Measurements from ENCODE around the gene C2CD4C.

The C2CD4C gene

GRCh38 chr19:379796-380195 lies 29.2 kb downstream of the C2CD4C start:
- DNase-seq = no peak

- DNase-seq = no peak
Measured at GRCh38 chr19:378706-379105, 30.2 kb downstream of the C2CD4C start.

GRCh38 chr19:377801-378581 lies 31.0 kb downstream of the C2CD4C start:
- DNase-seq = no peak

- no peak for DNase-seq
Measured at GRCh38 chr19:376111-376470, 32.9 kb downstream of the C2CD4C start.

GRCh38 chr19:375395-376110 lies 33.4 kb downstream of the C2CD4C start:
- DNase-seq = no peak

GRCh38 chr19:374886-375235 lies 34.1 kb downstream of the C2CD4C start:
- DNase-seq = no peak

GRCh38 chr19:374183-374885 lies 34.6 kb downstream of the C2CD4C start:
- DNase-seq = no peak

- no peak for DNase-seq
Measured at GRCh38 chr19:373391-374182, 35.4 kb downstream of the C2CD4C start.

GRCh38 chr19:372306-372890 lies 36.5 kb downstream of the C2CD4C start:
- DNase-seq = no peak

GRCh38 chr19:371501-372168 lies 37.3 kb downstream of the C2CD4C start:
- DNase-seq = no peak

GRCh38 chr19:370641-371330 lies 38.2 kb downstream of the C2CD4C start:
- DNase-seq = no peak

GRCh38 chr19:369876-370275 lies 39.1 kb downstream of the C2CD4C start:
- DNase-seq = no peak

GRCh38 chr19:369256-369655 lies 39.7 kb downstream of the C2CD4C start:
- DNase-seq = no peak

- no peak for DNase-seq
Measured at GRCh38 chr19:368630-369024, 40.3 kb downstream of the C2CD4C start.

GRCh38 chr19:367963-368629 lies 40.9 kb downstream of the C2CD4C start:
- DNase-seq = no peak

GRCh38 chr19:367561-367960 lies 41.4 kb downstream of the C2CD4C start:
- no peak for DNase-seq

GRCh38 chr19:366951-367350 lies 42.0 kb downstream of the C2CD4C start:
- no peak for DNase-seq

- DNase-seq = no peak
Measured at GRCh38 chr19:366205-366783, 42.7 kb downstream of the C2CD4C start.

- no peak for DNase-seq
Measured at GRCh38 chr19:364496-365287, 44.3 kb downstream of the C2CD4C start.

- no peak for DNase-seq
Measured at GRCh38 chr19:362683-363082, 46.3 kb downstream of the C2CD4C start.
